ENCODE measurements around the gene DCTN1.
"Not testable (repeated sequence)": the region's sequence is repeated elsewhere in the genome, so short reads cannot be mapped to it uniquely, and the experiment has no call there.

The DCTN1 gene

GRCh38 chr2:74372674-74373073, 7.4 kb downstream of the DCTN1 start:
- in situ Hi-C loops (cut with MboI; ENCODE audit: low sequenced_read_pairs), result no loop called here

GRCh38 chr2:74371421-74371820, 8.7 kb downstream of the DCTN1 start:
- in situ Hi-C loops (cut with MboI; ENCODE audit: low sequenced_read_pairs), result no loop called here

GRCh38 chr2:74369976-74370375, 10.1 kb downstream of the DCTN1 start:
- in situ Hi-C loops (cut with MboI; ENCODE audit: low sequenced_read_pairs), result no loop called here

- in situ Hi-C loops (cut with MboI; ENCODE audit: low sequenced_read_pairs), result no loop called here
These were observed 11.6 kb downstream of the DCTN1 start for GRCh38 chr2:74368499-74368898.

GRCh38 chr2:74367789-74368188, 12.3 kb downstream of the DCTN1 start:
- in situ Hi-C loops (cut with MboI; ENCODE audit: low sequenced_read_pairs), result no loop called here

GRCh38 chr2:74366036-74366435, 14.1 kb downstream of the DCTN1 start:
- in situ Hi-C loops (cut with MboI; ENCODE audit: low sequenced_read_pairs), result no loop called here

- in situ Hi-C loops (cut with MboI; ENCODE audit: low sequenced_read_pairs), result no loop called here
These were observed 15.3 kb downstream of the DCTN1 start for GRCh38 chr2:74364533-74365505.

GRCh38 chr2:74361327-74361726, 18.8 kb downstream of the DCTN1 start:
- in situ Hi-C loops (cut with MboI; ENCODE audit: low sequenced_read_pairs), result no loop called here

- in situ Hi-C loops (cut with MboI; ENCODE audit: low sequenced_read_pairs), result no loop called here
These were observed 22.5 kb downstream of the DCTN1 start for GRCh38 chr2:74357627-74358026.

- in situ Hi-C loops (cut with MboI; ENCODE audit: low sequenced_read_pairs), result no loop called here
These were observed 30.2 kb downstream of the DCTN1 start for GRCh38 chr2:74349889-74350288.

GRCh38 chr2:74347742-74348141, 32.4 kb downstream of the DCTN1 start:
- in situ Hi-C loops (cut with MboI; ENCODE audit: low sequenced_read_pairs), result no loop called here

- in situ Hi-C loops (cut with MboI; ENCODE audit: low sequenced_read_pairs), result no loop called here
These were observed 32.8 kb downstream of the DCTN1 start for GRCh38 chr2:74347303-74347702.

GRCh38 chr2:74345272-74345943, 34.7 kb downstream of the DCTN1 start:
- in situ Hi-C loops (cut with MboI; ENCODE audit: low sequenced_read_pairs), result no loop called here

- in situ Hi-C loops (cut with MboI; ENCODE audit: low sequenced_read_pairs), result no loop called here
These were observed 36.8 kb downstream of the DCTN1 start, which contains the start of gene SLC4A5 for GRCh38 chr2:74343316-74343715. Gene SLC4A5 (minus strand): TSS chr2:74343416. CDS start chr2:74315023, 28,393 bp downstream.

GRCh38 chr2:74336227-74336626, 43.9 kb downstream of the DCTN1 start:
- in situ Hi-C loops (cut with MboI; ENCODE audit: low sequenced_read_pairs), result not testable (repeated sequence)

- in situ Hi-C loops (cut with MboI; ENCODE audit: low sequenced_read_pairs), result no loop called here
These were observed 45.2 kb downstream of the DCTN1 start for GRCh38 chr2:74334931-74335333.

- in situ Hi-C loops (cut with MboI; ENCODE audit: low sequenced_read_pairs), result no loop called here
These were observed 46.1 kb downstream of the DCTN1 start for GRCh38 chr2:74333896-74334586.

GRCh38 chr2:74333175-74333574, 46.9 kb downstream of the DCTN1 start:
- in situ Hi-C loops (cut with MboI; ENCODE audit: low sequenced_read_pairs), result no loop called here

GRCh38 chr2:74332550-74333174, 47.4 kb downstream of the DCTN1 start:
- in situ Hi-C loops (cut with MboI; ENCODE audit: low sequenced_read_pairs), result no loop called here

- in situ Hi-C loops (cut with MboI; ENCODE audit: low sequenced_read_pairs), result no loop called here
These were observed 51.5 kb downstream of the DCTN1 start for GRCh38 chr2:74328573-74328972.

- in situ Hi-C loops (cut with MboI; ENCODE audit: low sequenced_read_pairs), result no loop called here
These were observed 52.0 kb downstream of the DCTN1 start for GRCh38 chr2:74328074-74328473.
